Vagina (tissue), 2 donors: ENCODE results near the gene CS. TPM values are rescaled to one million over a fixed set of nuclear protein-coding genes. Genes with fewer than 3 reads are reported as not detected.
"Not testable (repeated sequence)": the region's sequence is repeated elsewhere in the genome, so short reads cannot be mapped to it uniquely, and the experiment has no call there.

Source experiments
- DNase-seq, 2 donors: peaks; one replicate each; pipeline ENCODE4 v3.0.0-alpha.2; 2017; ENCODE audit errors: extremely low spot score in 2 of 2
- H3K27ac ChIP-seq: fragments of 200-600 bp; sonication (generic); one replicate; pipeline ENCODE4 v1.5.1; 2019
- H3K27me3 ChIP-seq: fragments of 200-600 bp; sonication (generic); one replicate; pipeline ENCODE4 v1.5.1; 2019
- H3K36me3 ChIP-seq, 2 donors: fragments of 200-600 bp; sonication (generic); one replicate each; pipeline ENCODE4 v1.5.1; 2017 to 2019
- H3K4me1 ChIP-seq: fragments of 200-600 bp; sonication (generic); one replicate; pipeline ENCODE4 v1.5.1; 2019
- H3K4me3 ChIP-seq, 2 donors: fragments of 200-600 bp; sonication (generic); 1 replicate in 1 of 2; 2 replicates in 1 of 2; pipeline ENCODE4 v1.5.1; 2016 to 2019
- H3K9me3 ChIP-seq: fragments of 200-600 bp; sonication (generic); one replicate; pipeline ENCODE4 v1.5.1; 2019
- POLR2A ChIP-seq, 2 donors: fragments of 450-650 bp; IDR thresholded peaks; one replicate each; pipeline ENCODE4 v1.6.1; 2017; ENCODE audit warnings: antibody characterized with exemption in 2 of 2, mild to moderate bottlenecking in 2 of 2, moderate library complexity in 2 of 2
- POLR2AphosphoS5 ChIP-seq, 2 donors: sonication (generic); formaldehyde crosslinking; IDR thresholded peaks; one replicate each; pipeline ENCODE4 v1.9.0; 2017; ENCODE audit warnings: antibody characterized with exemption in 2 of 2, mild to moderate bottlenecking in 2 of 2, low read depth in 1 of 2; ENCODE audit not compliant: insufficient read depth in 1 of 2
- intact Hi-C: fragments of 100-400 bp; cut with DNase I; formaldehyde crosslinking; loops from one replicate; pipeline ENCODE4 v1.15.1; 2023
- total RNA-seq: library from RNA; depleted of rRNA; stranded (reverse); fragments of >200 nt; gene quantifications from one replicate; pipeline ENCODE4 v1.2.3, GENCODE V29; 2016
- TF ChIP-seq, protein P1 (sequence below), 3 experiments: fragments of 450-650 bp in 2 of 3; fragments of 200-600 bp in 1 of 3; sonication (generic) in 1 of 3; IDR thresholded peaks; one replicate each; pipeline ENCODE4 v1.5.1; 2017 to 2019; ENCODE audit warnings: antibody characterized with exemption in 3 of 3, mild to moderate bottlenecking in 2 of 3, moderate library complexity in 2 of 3

Gene CS
- total RNA-seq: 140 TPM

DNA sequence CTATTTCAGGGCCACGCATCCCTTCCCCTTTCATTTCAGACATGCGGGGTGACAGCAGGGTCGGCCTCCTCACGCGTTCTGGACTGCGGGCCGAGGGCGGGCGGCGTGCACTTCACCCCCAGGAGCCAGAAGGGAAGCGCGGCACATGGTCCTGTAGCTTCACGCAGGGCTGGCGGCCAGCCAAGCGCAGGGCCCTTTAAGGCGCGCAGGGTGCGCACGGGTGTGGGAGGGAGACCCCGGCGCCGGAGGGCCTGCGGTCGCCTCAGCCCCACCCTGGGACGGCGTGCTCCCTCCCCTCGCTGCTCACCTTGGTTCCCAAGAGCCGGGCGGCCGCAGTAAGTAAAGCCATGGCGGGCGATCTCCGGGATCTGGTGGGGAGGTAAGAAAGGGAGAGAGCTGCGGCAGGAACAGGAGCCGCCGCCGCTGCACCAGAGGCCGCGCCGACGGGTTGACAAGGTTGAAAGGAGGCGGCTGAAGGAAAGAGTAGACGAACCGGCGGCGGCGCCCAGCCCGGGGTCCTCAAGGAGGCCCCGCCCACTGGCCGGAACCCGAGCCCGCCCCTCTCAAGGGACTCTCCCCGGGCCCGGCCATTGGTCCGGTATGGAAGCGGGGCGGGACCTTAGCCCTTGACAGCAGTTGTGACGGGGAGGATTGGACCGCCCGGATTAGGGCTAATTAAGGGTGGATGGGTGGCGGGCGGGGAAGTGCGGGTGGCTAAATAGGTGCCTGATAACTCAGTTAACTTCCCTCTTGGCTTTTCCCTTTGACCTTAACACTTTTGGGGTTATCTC lies at the start of gene CS:
TSS of gene CS (minus strand) at position 478 of the 791 bp plus-strand sequence. CDS start at position 349, 129 bp downstream.
- TF ChIP-seq POLR2A (IDR thresholded peaks at IDR 0.05) (peak in 1 of 2 donors; percentile 46), POLR2AphosphoS5 (IDR thresholded peaks at IDR 0.05; ENCODE audit: insufficient read depth in 1 of 2, low read depth in 1 of 2) (peak; percentile 94)
- TF ChIP-seq, protein P1, sequence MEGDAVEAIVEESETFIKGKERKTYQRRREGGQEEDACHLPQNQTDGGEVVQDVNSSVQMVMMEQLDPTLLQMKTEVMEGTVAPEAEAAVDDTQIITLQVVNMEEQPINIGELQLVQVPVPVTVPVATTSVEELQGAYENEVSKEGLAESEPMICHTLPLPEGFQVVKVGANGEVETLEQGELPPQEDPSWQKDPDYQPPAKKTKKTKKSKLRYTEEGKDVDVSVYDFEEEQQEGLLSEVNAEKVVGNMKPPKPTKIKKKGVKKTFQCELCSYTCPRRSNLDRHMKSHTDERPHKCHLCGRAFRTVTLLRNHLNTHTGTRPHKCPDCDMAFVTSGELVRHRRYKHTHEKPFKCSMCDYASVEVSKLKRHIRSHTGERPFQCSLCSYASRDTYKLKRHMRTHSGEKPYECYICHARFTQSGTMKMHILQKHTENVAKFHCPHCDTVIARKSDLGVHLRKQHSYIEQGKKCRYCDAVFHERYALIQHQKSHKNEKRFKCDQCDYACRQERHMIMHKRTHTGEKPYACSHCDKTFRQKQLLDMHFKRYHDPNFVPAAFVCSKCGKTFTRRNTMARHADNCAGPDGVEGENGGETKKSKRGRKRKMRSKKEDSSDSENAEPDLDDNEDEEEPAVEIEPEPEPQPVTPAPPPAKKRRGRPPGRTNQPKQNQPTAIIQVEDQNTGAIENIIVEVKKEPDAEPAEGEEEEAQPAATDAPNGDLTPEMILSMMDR (IDR thresholded peaks at IDR 0.05): no peak
- intact Hi-C loops: no loop called here
- H3K27ac ChIP-seq: peak within 1 kb of the TSS; percentile 84
- no peaks in the 10 kb centered on the region for H3K36me3 ChIP-seq
- H3K9me3 ChIP-seq: no peaks in the 10 kb centered on the region
- H3K4me1 ChIP-seq: peaks cover 57% of the 10 kb centered on the region
- peak; percentile 97 to 98 for DNase-seq
- peak within 1 kb of the TSS; percentile 75 to 96 for H3K4me3 ChIP-seq
- no peaks in the 10 kb centered on the region for H3K27me3 ChIP-seq

DNA sequence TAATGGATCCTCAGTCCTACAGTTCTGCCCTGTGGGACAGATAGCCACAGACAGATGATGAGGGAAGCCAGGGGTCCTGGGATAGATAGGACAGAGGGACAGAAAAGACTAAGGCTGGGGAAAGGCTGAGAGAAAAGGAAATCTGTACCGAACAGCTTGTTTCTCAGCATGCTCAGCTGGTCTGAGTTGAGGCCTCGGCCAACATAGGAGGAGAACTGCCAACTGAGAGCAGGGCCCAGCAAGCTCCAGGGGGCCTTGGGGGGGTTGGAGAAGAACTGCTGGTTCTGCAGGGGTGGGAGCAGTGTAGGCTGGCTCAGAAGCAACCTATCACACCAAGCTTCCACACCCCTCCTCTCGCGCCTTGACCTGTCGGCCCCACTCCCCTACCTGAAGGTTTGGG lies 48.6 kb upstream of the CS start:
- no peaks in the 10 kb centered on the region for H3K4me1 ChIP-seq
- H3K36me3 ChIP-seq: peaks cover 6 to 90% of the 10 kb centered on the region in 2 donors
- intact Hi-C loops: no loop called here
- H3K27ac ChIP-seq: no peak overlapping the region
- TF ChIP-seq, protein P1 (IDR thresholded peaks at IDR 0.05): no peak
- no peak for TF ChIP-seq POLR2A (IDR thresholded peaks at IDR 0.05)
- TF ChIP-seq POLR2AphosphoS5 (IDR thresholded peaks at IDR 0.05; ENCODE audit: insufficient read depth in 1 of 2, low read depth in 1 of 2): no peak
- H3K4me3 ChIP-seq: no peak overlapping the region
- H3K9me3 ChIP-seq: no peaks in the 10 kb centered on the region
- DNase-seq: no peak
- no peaks in the 10 kb centered on the region for H3K27me3 ChIP-seq

GRCh38 chr12:56347255-56347654 lies 47.1 kb upstream of the CS start:
- H3K27me3 ChIP-seq, H3K4me3 ChIP-seq, DNase-seq, H3K4me1 ChIP-seq, H3K27ac ChIP-seq, H3K9me3 ChIP-seq, intact Hi-C loops: not testable (repeated sequence)
- peaks cover 6 to 90% of the 10 kb centered on the region in 2 donors for H3K36me3 ChIP-seq

- Histone ChIP-seq H3K27me3 (no peaks in the 10 kb centered on the region), H3K36me3 (peaks cover 6 to 90% of the 10 kb centered on the region in 2 donors)
- TF ChIP-seq, protein P1 (IDR thresholded peaks at IDR 0.05): no peak
- TF ChIP-seq POLR2A (IDR thresholded peaks at IDR 0.05) (no peak), POLR2AphosphoS5 (IDR thresholded peaks at IDR 0.05; ENCODE audit: insufficient read depth in 1 of 2, low read depth in 1 of 2) (no peak)
Observed at GRCh38 chr12:56346675-56347074, 46.5 kb upstream of the CS start.

GRCh38 chr12:56342290-56342689 lies 42.2 kb upstream of the CS start:
- H3K4me1 ChIP-seq, H3K9me3 ChIP-seq, H3K27ac ChIP-seq, H3K27me3 ChIP-seq, H3K4me3 ChIP-seq, intact Hi-C loops, DNase-seq: not testable (repeated sequence)
- peaks cover 0 to 48% of the 10 kb centered on the region in 2 donors for H3K36me3 ChIP-seq

More at GRCh38 chr12:56346675-56347074, 46.5 kb upstream of the CS start:
- intact Hi-C loops: no loop called here
- Histone ChIP-seq H3K27ac (no peak overlapping the region), H3K4me3 (no peak overlapping the region), H3K9me3 (no peaks in the 10 kb centered on the region), H3K4me1 (no peaks in the 10 kb centered on the region)
- DNase-seq: no peak

DNA sequence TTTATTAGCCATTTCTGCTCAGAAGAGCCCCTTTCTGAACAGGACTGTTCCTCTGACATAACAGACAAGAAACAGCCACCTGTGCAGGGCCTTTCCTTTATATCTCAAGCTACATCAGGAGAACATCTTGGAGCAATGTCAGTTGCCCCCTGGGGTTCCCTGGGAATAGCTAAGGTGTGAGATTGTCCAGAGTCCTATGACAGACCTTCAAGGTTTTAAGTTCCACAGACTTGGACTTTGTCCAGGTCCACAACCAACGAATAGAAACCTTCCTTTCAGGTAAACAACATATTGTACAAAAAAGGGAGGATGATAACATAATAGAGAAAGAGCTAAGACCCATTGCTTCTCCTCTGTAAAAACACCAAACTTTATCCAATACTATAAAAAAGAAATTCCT lies 41.5 kb upstream of the CS start:
- no peaks in the 10 kb centered on the region for H3K27me3 ChIP-seq
- no peaks in the 10 kb centered on the region for H3K4me1 ChIP-seq
- no peak overlapping the region for H3K27ac ChIP-seq
- TF ChIP-seq, protein P1 (IDR thresholded peaks at IDR 0.05): no peak
- TF ChIP-seq POLR2A (IDR thresholded peaks at IDR 0.05) (no peak), POLR2AphosphoS5 (IDR thresholded peaks at IDR 0.05; ENCODE audit: insufficient read depth in 1 of 2, low read depth in 1 of 2) (no peak)
- no peak for DNase-seq
- no peaks in the 10 kb centered on the region for H3K9me3 ChIP-seq
- intact Hi-C loops: no loop called here
- H3K4me3 ChIP-seq: no peak overlapping the region
- peaks cover 0 to 42% of the 10 kb centered on the region in 2 donors for H3K36me3 ChIP-seq
